A549 (cell line): ENCODE measurements around the gene TACC2. TPM values are rescaled to one million over a fixed set of nuclear protein-coding genes. Genes with fewer than 3 reads are reported as not detected.

Experiments
- ATAC-seq, 2 experiments: fragments of 200-7000 bp in 1 of 2; fragments of >200 bp in 1 of 2; cut with Nextera tagmentation in 1 of 2; cut with Tn5 transposase in 1 of 2; 3 replicates each; pipeline versions ENCODE4 v1.8.0 to v1.9.1; 2018 to 2020; ENCODE audit warnings: mild to moderate bottlenecking in 1 of 2, moderate library complexity in 1 of 2
- CTCF ChIA-PET: fragments of 300-600 bp; sonication (Branson Sonifier 250); formaldehyde crosslinking; extraction: SDS; loops from one replicate; lab custom pipeline; 2021; ENCODE audit warnings: antibody characterized with exemption, inconsistent platforms; lab: Yijun Ruan, JAX
- POLR2A ChIA-PET: fragments of 350-600 bp; formaldehyde crosslinking; extraction: SDS; loops from one replicate; lab custom pipeline; 2021; ENCODE audit warnings: antibody characterized with exemption, inconsistent platforms; lab: Yijun Ruan, JAX
- DNase-seq, 2 experiments: peaks; one replicate each; pipeline versions ENCODE4 v3.0.0 to v3.0.0-alpha.2; 2011 to 2016; ENCODE audit warnings: low read depth in 1 of 2, low spot score in 1 of 2
- FAIRE-seq: peaks from 2 replicates; lab custom pipeline; 2011; peaks lifted over from hg19 to GRCh38; lab: Jason Lieb, UNC
- H3K27ac ChIP-seq, 2 experiments: fragments of >200 bp; sonication (Bioruptor Twin); formaldehyde crosslinking; 3 replicates each; pipeline ENCODE4 v1.5.1; 2016 to 2017
- H3K4me1 ChIP-seq: fragments of >200 bp; sonication (Bioruptor Twin); formaldehyde crosslinking; 3 replicates; pipeline ENCODE4 v1.6.1; 2016
- H3K4me2 ChIP-seq: fragments of >200 bp; sonication (Bioruptor Twin); formaldehyde crosslinking; 3 replicates; pipeline ENCODE4 v1.6.1; 2016
- H3K4me3 ChIP-seq: fragments of >200 bp; sonication (Bioruptor Twin); formaldehyde crosslinking; 3 replicates; pipeline ENCODE4 v1.5.1; 2016
- H3K9me3 ChIP-seq: fragments of >200 bp; sonication (Bioruptor Twin); formaldehyde crosslinking; 3 replicates; pipeline ENCODE4 v1.6.1; 2016
- BHLHE40 ChIP-seq: IDR thresholded peaks from 2 replicates; pipeline ENCODE4 v1.6.1; 2012; ENCODE audit warnings: low read depth, low read length, inconsistent platforms
- CBX8 ChIP-seq: fragments of 200-600 bp; sonication (generic); IDR thresholded peaks from 2 replicates; pipeline ENCODE4 v1.6.1; 2016
- CEBPB ChIP-seq, 2 experiments: fragments of >200 bp in 1 of 2; sonication (Bioruptor Twin) in 1 of 2; formaldehyde crosslinking in 1 of 2; IDR thresholded peaks; 2 replicates each; pipeline ENCODE4 v1.6.1; 2012 to 2016
- CHD4 ChIP-seq: fragments of 200-600 bp; sonication (generic); IDR thresholded peaks from 2 replicates; pipeline ENCODE4 v1.6.1; 2016; ENCODE audit warnings: antibody characterized with exemption, mild to moderate bottlenecking, borderline replicate concordance
- EHF ChIP-seq: fragments of 250-450 bp; sonication (Bioruptor Pico); IDR thresholded peaks from 2 replicates; pipeline ENCODE4 v1.5.0; 2020; ENCODE audit warnings: mild to moderate bottlenecking
- EP300 ChIP-seq, 2 experiments: fragments of >200 bp; sonication (Bioruptor Twin); formaldehyde crosslinking; IDR thresholded peaks; 2 replicates in 1 of 2; 3 replicates in 1 of 2; pipeline ENCODE4 v1.6.1; 2016 to 2017
- ESRRA ChIP-seq: fragments of 150-350 bp; IDR thresholded peaks from 2 replicates; pipeline ENCODE4 v1.6.1; 2014; ENCODE audit warnings: mild to moderate bottlenecking, low read length, borderline replicate concordance
- FOXS1 ChIP-seq: fragments of 250-450 bp; sonication (Bioruptor Pico); IDR thresholded peaks from 2 replicates; pipeline ENCODE4 v1.5.0; 2020; ENCODE audit warnings: mild to moderate bottlenecking, moderate library complexity
- GATA3 ChIP-seq: IDR thresholded peaks from 2 replicates; pipeline ENCODE4 v1.6.1; 2012; ENCODE audit warnings: borderline replicate concordance
- HDAC2 ChIP-seq: fragments of 200-600 bp; sonication (generic); IDR thresholded peaks from 2 replicates; pipeline ENCODE4 v1.6.1; 2016
- HES2 ChIP-seq: fragments of >200 bp; sonication (Bioruptor Twin); formaldehyde crosslinking; IDR thresholded peaks from 2 replicates; pipeline ENCODE4 v1.6.1; 2016
- HMGXB4 ChIP-seq: fragments of 250-450 bp; sonication (Bioruptor Pico); IDR thresholded peaks from 2 replicates; pipeline ENCODE4 v1.5.0; 2021; ENCODE audit warnings: mild to moderate bottlenecking, moderate library complexity, borderline replicate concordance
- HOXA7 ChIP-seq: fragments of 250-450 bp; sonication (Bioruptor Pico); IDR thresholded peaks from 2 replicates; pipeline ENCODE4 v1.5.0; 2020; ENCODE audit warnings: mild to moderate bottlenecking, moderate library complexity
- HOXB13 ChIP-seq: fragments of 250-450 bp; sonication (Bioruptor Pico); IDR thresholded peaks from 2 replicates; pipeline ENCODE4 v1.5.0; 2020; ENCODE audit warnings: low read depth, mild to moderate bottlenecking, moderate library complexity
- JUNB ChIP-seq: fragments of >200 bp; sonication (Bioruptor Twin); formaldehyde crosslinking; IDR thresholded peaks from 2 replicates; pipeline ENCODE4 v1.6.1; 2016
- KDM1A ChIP-seq: fragments of 200-600 bp; sonication (generic); IDR thresholded peaks from 2 replicates; pipeline ENCODE4 v1.6.1; 2016; ENCODE audit warnings: low read depth, mild to moderate bottlenecking
- MAFK ChIP-seq: fragments of 450-650 bp; IDR thresholded peaks from 2 replicates; pipeline ENCODE4 v1.6.1; 2014; ENCODE audit not compliant: partially characterized antibody
- NR3C1 ChIP-seq: fragments of >200 bp; sonication (Bioruptor Twin); formaldehyde crosslinking; IDR thresholded peaks from 3 replicates; pipeline ENCODE4 v1.6.1; 2017
- PHF8 ChIP-seq: fragments of 200-600 bp; sonication (generic); IDR thresholded peaks from 2 replicates; pipeline ENCODE4 v1.6.1; 2016; ENCODE audit warnings: low read depth, mild to moderate bottlenecking, antibody characterized with exemption, moderate library complexity, borderline replicate concordance
- POLR2A ChIP-seq: IDR thresholded peaks from 2 replicates; pipeline ENCODE4 v1.6.1; 2012; ENCODE audit warnings: mild to moderate bottlenecking, low read length
- REST ChIP-seq: fragments of 200-600 bp; sonication (generic); IDR thresholded peaks from 2 replicates; pipeline ENCODE4 v1.6.1; 2016; ENCODE audit warnings: antibody characterized with exemption, mild to moderate bottlenecking, moderate library complexity
- RFX5 ChIP-seq: fragments of 450-650 bp; IDR thresholded peaks from 2 replicates; pipeline ENCODE4 v1.7.1; 2014; ENCODE audit warnings: antibody characterized with exemption, mild to moderate bottlenecking, moderate library complexity
- RNF2 ChIP-seq: fragments of 200-600 bp; sonication (generic); IDR thresholded peaks from 2 replicates; pipeline ENCODE4 v1.6.1; 2016; ENCODE audit warnings: low read depth, mild to moderate bottlenecking, antibody characterized with exemption, moderate library complexity, borderline replicate concordance
- SMC3 ChIP-seq: fragments of >200 bp; sonication (Bioruptor Twin); formaldehyde crosslinking; IDR thresholded peaks from 3 replicates; pipeline ENCODE4 v1.6.1; 2018; ENCODE audit warnings: inconsistent platforms
- TFCP2L1 ChIP-seq: fragments of 250-450 bp; sonication (Bioruptor Pico); IDR thresholded peaks from 2 replicates; pipeline ENCODE4 v1.5.0; 2021; ENCODE audit warnings: mild to moderate bottlenecking
- USF2 ChIP-seq: fragments of 450-650 bp; IDR thresholded peaks from 2 replicates; pipeline ENCODE4 v1.6.1; 2014; ENCODE audit warnings: antibody characterized with exemption
- ZFP36 ChIP-seq: fragments of 450-650 bp; IDR thresholded peaks from 2 replicates; pipeline ENCODE4 v1.6.1; 2014; ENCODE audit warnings: borderline replicate concordance; ENCODE audit not compliant: partially characterized antibody
- whole genome bisulfite sequencing: methylation state at CpG from one replicate; pipeline ENCODE4 v1.1.6; 2017; ENCODE audit errors: missing lambda C conversion rate; 5-methylcytosine and 5-hydroxymethylcytosine counted together
- polyA plus RNA-seq, 4 experiments: library from polyadenylated mRNA; depleted of rRNA in 3 of 4; stranded (reverse); fragments of >200 nt; fragmentation: RNase III in 1 of 4; extraction: RNeasy Plus Mini Kit Qiagen cat#74134 plus additional on column Dnase treatment in 1 of 4; gene quantifications; 2 replicates in 3 of 4; 3 replicates in 1 of 4; pipeline ENCODE4 v1.2.3, GENCODE V29; 2011 to 2017

The TACC2 gene
- polyA plus RNA-seq, 2 of the 4 experiments (the other 2 are of a cell fraction): 83.3 to 128 TPM

GRCh38 chr10:122259075-122259466 is 270.1 kb downstream of the TACC2 start:
- peaks cover 21% of the 10 kb centered on the region for H3K9me3 ChIP-seq
- no peak overlapping the region for H3K27ac ChIP-seq
- WGBS: 97% methylated on average over 4 of the region's 4 CpGs
- DNase-seq (no peak), FAIRE-seq (no peak), ATAC-seq (peak; percentile 18 to 42; a peak in 3 of 6 replicates)
- peaks cover 10% of the 10 kb centered on the region for H3K4me1 ChIP-seq
- POLR2A ChIA-PET: no interaction called here
- CTCF ChIA-PET: interaction anchor here (0.6 to 8.3 kb wide), 5 partner anchors 10 to 489 kb away, joined by 3 to 64 read pairs (median 3); partner anchors contain the start of gene BTBD16
- TF ChIP-seq CHD4 (no peak), NR3C1 (no peak), HMGXB4 (no peak), ZFP36 (no peak), FOXS1 (no peak), SMC3 (no peak), HOXA7 (CRISPR knock-in tag) (no peak), USF2 (no peak), PHF8 (no peak), BHLHE40 (no peak), REST (no peak), ESRRA (no peak)
- no peak overlapping the region for H3K4me2 ChIP-seq
- no peak overlapping the region for H3K4me3 ChIP-seq

- FAIRE-seq: no peak
These were observed 272.6 kb downstream of the TACC2 start for GRCh38 chr10:122261584-122261983.

GRCh38 chr10:122263971-122264370 is 275.0 kb downstream of the TACC2 start:
- peaks cover 21% of the 10 kb centered on the region for H3K9me3 ChIP-seq
- peak overlapping the region; percentile 61 for H3K4me2 ChIP-seq
- ATAC-seq (no peak), FAIRE-seq (no peak)
- peak overlapping the region; percentile 64 to 66; a peak in 5 of 6 replicates for H3K27ac ChIP-seq
- H3K4me1 ChIP-seq: peaks cover 40% of the 10 kb centered on the region
- ChIA-PET POLR2A (no interaction called here), CTCF (interaction anchor here (0.7 to 1.2 kb wide), 3 partner anchors 13 to 76 kb away, joined by 3 to 4 read pairs (median 4); no protein-coding TSS in a partner anchor)
- WGBS: 40% methylated on average over 1 of the region's 1 CpG
- no peak overlapping the region for H3K4me3 ChIP-seq
- TF ChIP-seq KDM1A (no peak), HOXB13 (CRISPR knock-in tag) (no peak), GATA3 (no peak), SMC3 (no peak), RNF2 (no peak), JUNB (no peak), RFX5 (no peak), EHF (CRISPR knock-in tag) (no peak), ZFP36 (no peak), TFCP2L1 (CRISPR knock-in tag) (no peak), HES2 (no peak), HDAC2 (no peak), HOXA7 (CRISPR knock-in tag) (no peak), MAFK (no peak), CEBPB (IDR thresholded peaks at IDR 0.05) (no peak), EP300 (IDR thresholded peaks at IDR 0.05) (no peak), POLR2A (no peak)
- TF ChIP-seq, all 56 proteins: peak for 0
- DNase-seq: peak in 1 of 2 experiments; percentile 24

More at GRCh38 chr10:122261584-122261983, 272.6 kb downstream of the TACC2 start:
- ChIA-PET CTCF (no interaction called here), POLR2A (no interaction called here)
- H3K9me3 ChIP-seq: peaks cover 21% of the 10 kb centered on the region
- 90% methylated on average over 1 of the region's 1 CpG for WGBS
- DNase-seq (no peak), ATAC-seq (no peak)
- no peak overlapping the region for H3K4me2 ChIP-seq
- TF ChIP-seq HDAC2: peak; percentile 65; the same call in 1 of the 2 replicates
- peak; percentile 76; the same call in 1 of the 2 replicates for TF ChIP-seq CHD4
- no peak for TF ChIP-seq CBX8
- peak; percentile 89 for TF ChIP-seq KDM1A
- no peak overlapping the region for H3K4me3 ChIP-seq
- no peak overlapping the region for H3K27ac ChIP-seq
- H3K4me1 ChIP-seq: peaks cover 26% of the 10 kb centered on the region
